GM12878 (cell line): ENCODE measurements around the gene CACNA1G. TPM values are rescaled to one million over a fixed set of nuclear protein-coding genes. Genes with fewer than 3 reads are reported as not detected.

ENCODE experiments used
- ATAC-seq: fragments of 200-7000 bp; cut with Tn5 transposase; 3 replicates; pipeline ENCODE4 v1.9.1; 2020; ENCODE audit warnings: mild to moderate bottlenecking, moderate library complexity
- BruUV-seq: library from RNA; stranded (reverse); fragments of 400-500 nt; replicated peaks from 2 replicates; lab custom pipeline; 2021; lab: Mats Ljungman, UMichigan
- CTCF ChIA-PET: fragments of 300-600 bp; sonication (Branson Sonifier 250); formaldehyde crosslinking; extraction: SDS; loops from one replicate; lab custom pipeline; 2021; ENCODE audit warnings: inconsistent platforms; lab: Yijun Ruan, JAX
- POLR2A ChIA-PET: fragments of 350-600 bp; formaldehyde crosslinking; extraction: SDS; loops from one replicate; lab custom pipeline; 2021; ENCODE audit warnings: inconsistent platforms; lab: Charles Lee
- RAD21 ChIA-PET: fragments of 300-600 bp; sonication (Branson Sonifier 250); formaldehyde crosslinking; loops from one replicate; lab custom pipeline; 2023; ENCODE audit warnings: antibody characterized with exemption; ENCODE audit not compliant: unreplicated experiment; lab: Charles Lee
- SMC1A ChIA-PET: fragments of 300-600 bp; sonication (Branson Sonifier 250); formaldehyde crosslinking; loops from one replicate; lab custom pipeline; 2023; ENCODE audit not compliant: unreplicated experiment, uncharacterized antibody; lab: Charles Lee
- DNase-seq: peaks from one replicate; pipeline ENCODE4 v3.0.0-alpha.2; 2011; ENCODE audit warnings: low read depth, low spot score
- FAIRE-seq: peaks from 3 replicates; lab custom pipeline; 2011; peaks lifted over from hg19 to GRCh38; lab: Jason Lieb, UNC
- H2AFZ ChIP-seq: 2 replicates; pipeline ENCODE4 v1.6.0; 2011; ENCODE audit warnings: low read depth, low read length, control low read depth; ENCODE audit not compliant: control insufficient read depth
- H3K27ac ChIP-seq: 2 replicates; pipeline ENCODE4 v1.5.1; 2011; ENCODE audit warnings: control low read depth; ENCODE audit not compliant: control insufficient read depth, insufficient read depth
- H3K27me3 ChIP-seq, 2 experiments: replicated peaks in 1 of 2; 2 replicates each; pipeline versions ENCODE4 v1.6.0 to v1.6.1; 2011; ENCODE audit warnings: low read length in 1 of 2; ENCODE audit not compliant: control insufficient read depth in 2 of 2, insufficient read depth in 2 of 2
- H3K36me3 ChIP-seq, 2 experiments: 2 replicates each; pipeline ENCODE4 v1.5.1; 2011; ENCODE audit warnings: low read length in 1 of 2; ENCODE audit not compliant: control insufficient read depth in 2 of 2, insufficient read depth in 2 of 2
- H3K4me1 ChIP-seq: 2 replicates; pipeline ENCODE4 v1.6.1; 2011; ENCODE audit warnings: mild to moderate bottlenecking, low read length, moderate library complexity, mixed read lengths; ENCODE audit not compliant: control insufficient read depth, insufficient read depth
- H3K4me2 ChIP-seq: 2 replicates; pipeline ENCODE4 v1.6.0; 2011; ENCODE audit warnings: control low read depth; ENCODE audit not compliant: control insufficient read depth, insufficient read depth
- H3K4me3 ChIP-seq: fragments of 200-600 bp; sonication (generic); 2 replicates; pipeline ENCODE4 v1.5.1; 2016
- H3K79me2 ChIP-seq: 2 replicates; pipeline ENCODE4 v1.6.0; 2011; ENCODE audit warnings: low read length; ENCODE audit not compliant: control insufficient read depth, insufficient read depth
- H3K9ac ChIP-seq: 2 replicates; pipeline ENCODE4 v1.8.0; 2011; ENCODE audit warnings: low read length, control low read depth, mixed read lengths; ENCODE audit not compliant: control insufficient read depth, insufficient read depth
- H3K9me3 ChIP-seq: replicated peaks from 3 replicates; pipeline ENCODE4 v1.5.1; 2011; ENCODE audit warnings: mild to moderate bottlenecking, low read length; ENCODE audit not compliant: control insufficient read depth, insufficient read depth
- H4K20me1 ChIP-seq: 2 replicates; pipeline ENCODE4 v1.6.0; 2011; ENCODE audit not compliant: control insufficient read depth, insufficient read depth
- BACH1 ChIP-seq: fragments of 450-650 bp; IDR thresholded peaks from 2 replicates; pipeline ENCODE4 v1.6.1; 2017; ENCODE audit warnings: mild to moderate bottlenecking, borderline replicate concordance
- E2F4 ChIP-seq: IDR thresholded peaks from 2 replicates; pipeline ENCODE4 v1.6.1; 2012; ENCODE audit warnings: low read depth, low read length, improper control_type of control experiment
- ETV6 ChIP-seq, 2 experiments: fragments of 450-650 bp in 1 of 2; IDR thresholded peaks in 1 of 2; conservative IDR thresholded peaks in 1 of 2; 2 replicates each; pipeline ENCODE4 v1.6.1; 2014; ENCODE audit warnings: antibody characterized with exemption in 1 of 2, borderline replicate concordance in 1 of 2, low read depth in 1 of 2, mild to moderate bottlenecking in 1 of 2, moderate library complexity in 1 of 2
- FOS ChIP-seq: IDR thresholded peaks from 3 replicates; pipeline ENCODE4 v1.6.1; 2011; ENCODE audit warnings: borderline replicate concordance; ENCODE audit not compliant: insufficient read length; ENCODE audit errors: extremely low read depth
- FOXK2 ChIP-seq: fragments of 450-650 bp; IDR thresholded peaks from 2 replicates; pipeline ENCODE4 v1.6.1; 2017; ENCODE audit warnings: mild to moderate bottlenecking, moderate library complexity
- KDM1A ChIP-seq: fragments of 200-600 bp; sonication (generic); IDR thresholded peaks from 2 replicates; pipeline ENCODE4 v1.6.1; 2016; ENCODE audit warnings: borderline replicate concordance
- NFYB ChIP-seq: IDR thresholded peaks from 2 replicates; pipeline ENCODE4 v1.6.1; 2011; ENCODE audit warnings: low read depth, mild to moderate bottlenecking, low read length, improper control_type of control experiment, moderate library complexity; ENCODE audit not compliant: insufficient read depth
- SUPT20H ChIP-seq: IDR thresholded peaks from 2 replicates; pipeline ENCODE4 v1.6.1; 2011; ENCODE audit warnings: low read depth, mild to moderate bottlenecking, low read length, moderate library complexity, borderline replicate concordance; ENCODE audit not compliant: control insufficient read depth
- WGBS: methylation state at CpG from one replicate; pipeline ENCODE4 v1.1.6; 2016; ENCODE audit warnings: low lambda C conversion rate; ENCODE audit not compliant: insufficient replicate concordance, insufficient coverage; ENCODE audit errors: missing lambda C conversion rate; 5-methylcytosine and 5-hydroxymethylcytosine counted together
- in situ Hi-C: fragments of 300-500 bp; cut with MboI; formaldehyde crosslinking; loops from 9 replicates; pipeline ENCODE4 v1.14.3; 2018; ENCODE audit warnings: mixed read lengths
- intact Hi-C: fragments of 100-400 bp; cut with micrococcal nuclease; formaldehyde crosslinking; loops from one replicate; pipeline ENCODE4 v1.14.2; 2022; ENCODE audit not compliant: unreplicated experiment
- polyA plus RNA-seq, 11 experiments: library from polyadenylated mRNA; depleted of rRNA in 4 of 11; unstranded in 6 of 11; stranded (reverse) in 5 of 11; fragments of >200 nt; fragmentation: Nextera tagmentation in 4 of 11; fragmentation: Illumina TruSeq in 1 of 11; extraction: Ambion mirVana in 4 of 11; extraction: Trizol in 1 of 11; gene quantifications; 1 replicate in 1 of 11; 2 replicates in 10 of 11; pipeline versions ENCODE4 v1.2.1 to v1.2.3, GENCODE V29; 2011 to 2016; ENCODE audit warnings: inconsistent platforms in 2 of 11, missing spikeins in 2 of 11, low read depth in 1 of 11
- total RNA-seq, 4 experiments: library from RNA; depleted of rRNA in 3 of 4; stranded (reverse); fragments of >200 nt in 3 of 4; fragmentation: Illumina TruSeq in 1 of 4; extraction: Trizol in 1 of 4; gene quantifications; 2 replicates each; pipeline versions ENCODE4 v1.2.1 to v1.2.3, GENCODE V29; 2013 to 2021
- TF ChIP-seq, protein P1 (sequence below): fragments of 450-650 bp; IDR thresholded peaks from 2 replicates; pipeline ENCODE4 v1.6.1; 2014; ENCODE audit warnings: mild to moderate bottlenecking

Gene CACNA1G
- total and polyA plus RNA-seq, 10 of the 15 experiments (the other 5 are each of a cell fraction or from before 2014, with no cell fraction given): 0.03 to 0.15 TPM; not detected in 8

- Histone ChIP-seq H3K79me2 (no peaks in the 10 kb centered on the region), H2AFZ (no peak overlapping the region), H3K9me3 (no peaks in the 10 kb centered on the region), H3K4me3 (no peak overlapping the region), H3K4me1 (no peaks in the 10 kb centered on the region), H3K27me3 (peaks cover 0 to 2% of the 10 kb centered on the region in 2 experiments; a peak in 2 of 4 replicates), H3K27ac (no peak overlapping the region), H4K20me1 (no peaks in the 10 kb centered on the region), H3K36me3 (no peaks in the 10 kb centered on the region), H3K9ac (no peak overlapping the region), H3K4me2 (no peak overlapping the region)
- 48% methylated on average over 11 of the region's 11 CpGs for whole genome bisulfite sequencing
- in situ Hi-C loops: no loop called here
- RAD21 ChIA-PET: no interaction called here
- DNase-seq (no peak), FAIRE-seq (no peak), ATAC-seq (no peak)
- CTCF ChIA-PET: no interaction called here
- BruUV-seq: no TSS peak
- SMC1A ChIA-PET: no interaction called here
- POLR2A ChIA-PET: no interaction called here
- TF ChIP-seq NFYB (no peak), BACH1 (no peak), SUPT20H (no peak)
- TF ChIP-seq, protein P1, sequence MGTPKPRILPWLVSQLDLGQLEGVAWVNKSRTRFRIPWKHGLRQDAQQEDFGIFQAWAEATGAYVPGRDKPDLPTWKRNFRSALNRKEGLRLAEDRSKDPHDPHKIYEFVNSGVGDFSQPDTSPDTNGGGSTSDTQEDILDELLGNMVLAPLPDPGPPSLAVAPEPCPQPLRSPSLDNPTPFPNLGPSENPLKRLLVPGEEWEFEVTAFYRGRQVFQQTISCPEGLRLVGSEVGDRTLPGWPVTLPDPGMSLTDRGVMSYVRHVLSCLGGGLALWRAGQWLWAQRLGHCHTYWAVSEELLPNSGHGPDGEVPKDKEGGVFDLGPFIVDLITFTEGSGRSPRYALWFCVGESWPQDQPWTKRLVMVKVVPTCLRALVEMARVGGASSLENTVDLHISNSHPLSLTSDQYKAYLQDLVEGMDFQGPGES: no peak
- intact Hi-C loops: no loop called here
These were observed 54.0 kb downstream of the CACNA1G start for GRCh38 chr17:50614471-50615051.

DNA sequence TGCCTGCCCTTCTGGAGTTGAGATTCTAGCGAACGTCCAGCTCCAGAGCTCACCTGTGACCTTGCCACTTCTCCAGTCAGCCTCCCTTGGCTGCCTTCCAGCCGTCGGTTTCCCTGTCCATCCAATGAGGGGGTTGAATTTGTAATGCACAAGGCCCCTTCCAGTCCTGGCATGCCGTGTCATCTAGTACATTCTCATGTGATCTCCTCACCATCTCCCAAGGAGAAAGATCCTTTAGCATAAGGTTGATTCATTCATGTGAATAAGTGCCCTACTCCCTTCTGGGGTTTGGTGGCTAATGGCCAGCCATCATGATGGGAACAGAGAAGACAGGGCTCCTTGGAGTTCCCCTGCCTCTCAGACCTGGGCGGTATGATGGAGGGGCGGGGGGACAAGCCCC is 55.3 kb downstream of the CACNA1G start:
- SMC1A ChIA-PET: no interaction called here
- no peaks in the 10 kb centered on the region for H4K20me1 ChIP-seq
- BruUV-seq: no TSS peak
- H3K9ac ChIP-seq: no peak overlapping the region
- 12% methylated on average over 7 of the region's 7 CpGs for WGBS
- CTCF ChIA-PET: no interaction called here
- H3K9me3 ChIP-seq: no peaks in the 10 kb centered on the region
- DNase-seq (no peak), ATAC-seq (no peak), FAIRE-seq (no peak)
- intact Hi-C loops (no loop called here), in situ Hi-C loops (no loop called here)
- no peak overlapping the region for H3K4me3 ChIP-seq
- no peaks in the 10 kb centered on the region for H3K4me1 ChIP-seq
- TF ChIP-seq FOS: no peak
- no peak for TF ChIP-seq ETV6 (conservative IDR thresholded peaks at IDR 0.05 in 1 of 2, IDR thresholded peaks at IDR 0.05 in 1 of 2; ENCODE audit: borderline replicate concordance in 1 of 2, low read depth in 1 of 2)
- no peak for TF ChIP-seq E2F4
- TF ChIP-seq FOXK2: no peak
- no peak for TF ChIP-seq KDM1A
- H3K4me2 ChIP-seq: no peak overlapping the region
- no peaks in the 10 kb centered on the region for H3K36me3 ChIP-seq
- H3K79me2 ChIP-seq: no peaks in the 10 kb centered on the region
- H3K27ac ChIP-seq: no peak overlapping the region
- RAD21 ChIA-PET: no interaction called here
- peaks cover 0 to 2% of the 10 kb centered on the region in 2 experiments; a peak in 2 of 4 replicates for H3K27me3 ChIP-seq
- H2AFZ ChIP-seq: no peak overlapping the region
- POLR2A ChIA-PET: interaction anchor here (0.6 kb wide), 1 partner anchor 165 kb away, joined by 3 read pairs; no protein-coding TSS in a partner anchor
